Islet of Langerhans (tissue), 1 donor: ENCODE results near the gene CCSER1.
"Not testable (repeated sequence)": the region's sequence is repeated elsewhere in the genome, so short reads cannot be mapped to it uniquely, and the experiment has no call there.

Experiments
- FAIRE-seq: peaks from one replicate; lab custom pipeline; 2011; peaks lifted over from hg19 to GRCh38; lab: Jason Lieb, UNC

The CCSER1 gene

DNA sequence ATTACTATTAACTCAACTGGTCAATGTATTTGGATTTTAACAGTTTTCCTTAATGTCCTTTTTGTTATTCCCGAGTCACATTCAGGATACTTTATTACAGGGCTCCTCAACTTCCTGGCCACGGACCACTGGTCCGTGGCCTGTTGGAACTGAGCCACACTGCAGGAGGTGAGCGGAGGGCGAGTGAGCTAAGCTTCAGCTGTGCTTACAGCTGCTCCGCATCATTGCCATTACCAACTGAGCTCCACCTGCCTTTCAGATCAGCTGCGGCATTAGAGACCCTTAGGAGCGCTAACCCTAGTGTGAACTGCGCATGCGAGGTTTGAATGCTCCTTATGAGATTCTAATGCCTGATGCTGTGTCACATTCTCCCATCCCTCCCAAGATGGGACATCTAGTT is 591.7 kb downstream of the CCSER1 start:
- no peak for FAIRE-seq

GRCh38 chr4:90727938-90728337 is 600.7 kb downstream of the CCSER1 start:
- FAIRE-seq: no peak

- no peak for FAIRE-seq
Observed at GRCh38 chr4:90730752-90731151, 603.6 kb downstream of the CCSER1 start.

DNA sequence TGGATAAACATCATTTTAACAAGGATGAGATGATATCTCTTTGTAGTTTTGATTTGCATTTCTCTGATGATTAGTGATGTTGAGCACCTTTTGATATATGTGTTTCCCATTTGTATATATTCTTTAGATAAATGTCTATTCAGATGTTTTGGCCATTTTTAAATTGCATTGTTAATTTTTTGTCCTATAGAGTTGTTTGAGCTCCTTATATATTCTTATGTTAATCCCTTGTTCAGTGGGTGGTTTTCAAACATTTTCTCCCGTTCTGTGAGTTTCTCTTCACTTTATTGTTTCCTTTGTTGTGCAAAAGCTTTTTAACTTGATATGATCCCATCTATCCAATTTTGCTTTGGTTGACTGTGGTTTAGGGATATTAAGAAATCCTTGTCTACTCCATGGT is 606.0 kb downstream of the CCSER1 start:
- FAIRE-seq: no peak

GRCh38 chr4:90745176-90745575 is 618.0 kb downstream of the CCSER1 start:
- no peak for FAIRE-seq

GRCh38 chr4:90753068-90753467 is 625.9 kb downstream of the CCSER1 start:
- no peak for FAIRE-seq

- no peak for FAIRE-seq
Observed at GRCh38 chr4:90757534-90758060, 630.4 kb downstream of the CCSER1 start.

DNA sequence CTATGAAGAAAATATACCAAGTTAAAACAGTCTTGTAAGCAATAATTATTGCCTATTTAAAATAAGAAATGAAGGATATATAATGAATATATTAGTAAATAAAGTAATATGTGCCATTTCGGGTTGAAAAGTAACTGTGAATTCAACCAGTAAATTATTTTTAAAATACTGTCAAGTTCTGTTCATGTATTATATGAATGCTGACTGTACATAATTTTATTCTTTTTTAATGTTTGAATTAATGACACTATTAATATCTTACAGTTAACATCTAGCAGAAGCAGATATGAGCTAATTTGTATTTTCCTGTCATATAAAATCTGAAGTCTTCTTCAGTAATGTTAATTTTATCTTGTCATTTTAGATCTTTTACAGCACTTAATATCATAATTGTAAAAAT is 632.9 kb downstream of the CCSER1 start:
- FAIRE-seq: no peak

DNA sequence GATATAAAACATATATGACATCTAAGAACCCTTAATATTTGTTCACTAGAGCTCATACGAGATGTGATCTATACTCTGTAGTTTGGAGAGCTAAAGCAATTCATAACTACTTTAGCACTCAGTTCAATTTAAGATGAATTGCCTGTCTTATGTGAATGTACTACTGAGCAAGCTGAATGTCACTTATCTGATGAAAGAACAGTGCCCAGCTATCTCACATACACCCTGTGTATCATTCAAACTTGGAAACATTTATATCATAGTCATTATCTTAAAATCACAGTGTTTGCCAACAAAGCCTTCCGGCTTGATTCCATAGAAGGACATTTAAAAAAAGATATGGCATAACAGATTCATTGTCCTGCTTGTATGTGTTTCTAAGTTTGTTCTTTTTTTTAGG is 639.6 kb downstream of the CCSER1 start:
- no peak for FAIRE-seq

DNA sequence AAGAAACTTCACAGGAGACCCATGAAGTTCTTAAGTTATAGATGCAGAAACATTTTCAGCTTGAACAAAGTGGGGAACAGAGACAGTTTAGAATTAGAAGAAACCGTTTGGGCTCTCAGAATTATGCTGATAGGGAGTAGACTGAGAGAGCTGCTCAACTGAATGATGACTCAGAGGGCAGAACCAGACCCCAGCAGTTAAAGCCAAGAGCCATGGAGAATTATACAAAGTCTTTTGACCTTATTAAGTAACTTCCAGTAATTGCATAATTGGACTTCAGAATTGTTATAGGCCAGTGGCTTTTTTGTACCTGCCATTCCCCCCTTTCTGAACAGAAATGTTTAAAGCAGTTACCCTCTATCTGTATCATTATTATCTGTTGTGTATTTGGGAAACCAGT is 642.1 kb downstream of the CCSER1 start:
- no peak for FAIRE-seq

GRCh38 chr4:90780193-90780592 is 653.0 kb downstream of the CCSER1 start:
- FAIRE-seq: no peak

GRCh38 chr4:90786602-90787001 is 659.4 kb downstream of the CCSER1 start:
- no peak for FAIRE-seq

GRCh38 chr4:90792696-90793095 is 665.5 kb downstream of the CCSER1 start:
- FAIRE-seq: no peak

- FAIRE-seq: no peak
Observed at GRCh38 chr4:90798948-90799347, 671.8 kb downstream of the CCSER1 start.

DNA sequence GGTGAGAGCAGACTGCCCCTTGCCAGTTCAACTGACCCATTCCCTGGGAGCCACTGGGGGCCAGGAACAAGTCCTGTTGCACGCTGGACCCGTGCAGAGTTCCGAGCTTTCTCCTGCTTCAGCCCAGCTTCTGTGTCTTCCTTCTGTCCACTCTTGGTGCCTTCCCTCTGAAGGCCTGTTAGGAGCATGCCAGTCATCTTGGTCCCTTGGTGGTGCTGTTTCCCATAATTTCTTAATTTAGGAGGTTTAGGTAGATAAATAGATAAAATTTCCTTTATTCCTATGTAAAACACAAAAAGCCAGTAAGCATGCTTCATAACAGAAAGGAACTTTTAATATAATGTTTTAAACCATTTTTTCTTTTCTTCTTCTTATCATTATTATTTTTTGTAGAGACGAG is 672.7 kb downstream of the CCSER1 start:
- FAIRE-seq: no peak

GRCh38 chr4:90815569-90815968 is 688.4 kb downstream of the CCSER1 start:
- no peak for FAIRE-seq

GRCh38 chr4:90816754-90817153 is 689.6 kb downstream of the CCSER1 start:
- no peak for FAIRE-seq

DNA sequence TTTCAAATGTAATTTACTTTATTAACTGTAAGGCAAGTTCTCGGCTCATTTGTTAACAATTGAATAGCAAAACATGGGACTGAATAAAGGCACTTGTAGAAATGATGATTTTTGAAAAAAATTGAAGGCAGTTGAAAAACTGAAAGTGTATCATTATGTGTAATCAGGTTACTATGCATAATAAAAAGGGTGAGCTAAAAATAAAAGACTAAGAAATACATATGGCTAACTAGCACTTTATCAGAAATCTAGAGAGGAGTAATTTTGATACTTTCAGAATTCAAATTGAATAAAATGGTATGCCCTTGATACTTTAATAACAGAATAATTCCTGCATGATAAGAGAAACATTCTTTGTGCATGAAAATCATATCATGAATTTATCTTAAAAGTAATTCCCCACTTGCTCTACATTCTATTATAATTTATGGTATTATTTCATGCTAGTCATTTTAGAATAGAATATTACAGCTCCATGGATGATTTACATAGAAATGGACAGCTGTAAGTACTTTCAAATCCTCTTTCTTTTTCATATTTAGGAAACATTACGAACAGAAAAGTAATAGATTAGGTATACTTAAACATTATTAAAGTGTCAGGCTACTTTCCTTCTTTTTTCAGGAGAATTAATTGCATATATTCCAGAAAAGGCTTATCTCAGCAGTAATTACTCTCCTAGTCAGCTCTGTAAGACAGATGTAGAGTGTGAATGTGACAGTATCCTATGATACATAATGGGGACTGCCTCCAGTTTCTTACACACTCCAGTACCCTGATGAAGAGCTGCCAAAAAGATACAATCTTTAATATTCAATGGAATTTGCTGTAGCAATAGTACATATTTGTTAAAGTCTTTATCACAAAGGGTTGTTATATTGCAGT is 697.3 kb downstream of the CCSER1 start:
- peak; percentile 38 for FAIRE-seq

GRCh38 chr4:90825849-90826248 is 698.7 kb downstream of the CCSER1 start:
- no peak for FAIRE-seq

- FAIRE-seq: no peak
Observed at GRCh38 chr4:90833706-90834105, 706.5 kb downstream of the CCSER1 start.

- no peak for FAIRE-seq
Observed at GRCh38 chr4:90837241-90837640, 710.0 kb downstream of the CCSER1 start.

DNA sequence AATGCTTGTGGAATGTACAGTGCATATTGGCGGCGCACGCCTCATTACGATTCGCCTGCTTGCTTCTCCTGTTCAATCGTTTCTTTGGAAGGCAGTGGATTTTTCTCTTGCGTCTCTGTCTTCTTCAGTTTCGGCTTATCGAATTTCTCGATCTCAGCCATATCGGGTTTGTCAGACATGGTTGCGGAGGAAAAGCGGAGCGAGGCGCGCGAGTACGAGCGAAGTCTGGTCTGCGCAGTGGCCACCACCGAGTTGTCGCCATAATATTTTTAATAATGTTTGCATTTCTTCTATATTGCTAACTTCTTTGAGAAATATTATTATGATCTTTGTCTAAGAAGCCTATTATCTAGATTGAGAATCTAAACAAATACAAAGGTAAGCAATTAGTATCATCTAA is 711.7 kb downstream of the CCSER1 start:
- FAIRE-seq: not testable (repeated sequence)

- no peak for FAIRE-seq
Observed at GRCh38 chr4:90840291-90840690, 713.1 kb downstream of the CCSER1 start.

DNA sequence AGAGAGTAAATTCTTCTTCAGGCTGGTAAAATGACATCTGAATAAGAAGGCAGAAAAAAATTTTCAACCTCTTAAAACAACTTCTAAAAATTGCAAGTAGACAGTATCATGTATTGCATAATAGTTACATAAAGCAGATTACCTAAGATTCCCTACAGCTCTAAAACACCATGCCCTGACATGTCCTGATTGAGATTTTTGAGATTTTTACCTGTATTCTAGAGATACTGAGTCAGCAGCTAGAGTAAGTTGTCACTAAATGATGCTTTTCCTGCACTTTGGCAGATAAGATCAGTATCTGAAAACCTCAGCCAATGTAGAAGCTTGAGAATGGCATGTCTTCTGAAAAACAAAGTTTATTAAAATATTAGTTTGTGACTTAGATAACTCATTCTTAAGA is 713.6 kb downstream of the CCSER1 start:
- FAIRE-seq: no peak
